GM12801 (cell line): ENCODE results near the gene RHOBTB1.

Experiments used
- CTCF ChIP-seq: IDR thresholded peaks from one replicate; pipeline ENCODE4 v1.5.1; 2011; ENCODE audit warnings: control low read depth; ENCODE audit not compliant: insufficient read length; ENCODE audit errors: extremely low read depth

RHOBTB1 gene

GRCh38 chr10:60944910-60945297 is 919 bp upstream of the RHOBTB1 start:
- TF ChIP-seq CTCF, result no peak

- TF ChIP-seq CTCF, result no peak
Observed at GRCh38 chr10:60943316-60944057, 498 bp downstream of the RHOBTB1 start.

GRCh38 chr10:60942788-60943315 is 1.1 kb downstream of the RHOBTB1 start:
- no peak for TF ChIP-seq CTCF

- no peak for TF ChIP-seq CTCF
Observed at GRCh38 chr10:60942134-60942787, 1.7 kb downstream of the RHOBTB1 start.

GRCh38 chr10:60940446-60940845 is 3.5 kb downstream of the RHOBTB1 start:
- TF ChIP-seq CTCF, result no peak

GRCh38 chr10:60937784-60938654 is 6.0 kb downstream of the RHOBTB1 start:
- no peak for TF ChIP-seq CTCF

GRCh38 chr10:60937022-60937421 is 7.0 kb downstream of the RHOBTB1 start:
- no peak for TF ChIP-seq CTCF
